ENCODE data around the gene EHD4. TPM values are rescaled to one million over a fixed set of nuclear protein-coding genes. Genes with fewer than 3 reads are reported as not detected.

Gene EHD4
- total and polyA plus RNA-seq, 9 of the 15 experiments (the other 6 are each of a cell fraction or from before 2014, with no cell fraction given), result 0.89 to 10.3 (median 6.4) TPM

- no peak for TF ChIP-seq DLX4 (CRISPR knock-in tag; IDR thresholded peaks at IDR 0.05)
- TF ChIP-seq NR2C2 (CRISPR knock-in tag; IDR thresholded peaks at IDR 0.05), result no peak
- TF ChIP-seq NR2C2 (tag; IDR thresholded peaks at IDR 0.05), result peak; percentile 35; the same call in 1 of the 2 replicates
Measured at GRCh38 chr15:41930221-41930866, 42.0 kb downstream of the EHD4 start (continued).

- no peaks in the 10 kb centered on the region for H3K9me1 ChIP-seq (ENCODE audit: control insufficient read depth, insufficient read depth, low read length)
- no TSS peak for BruUV-seq (replicated peaks)
- DNase-seq (ENCODE audit: extremely low read depth in 1 of 4, low spot score in 3 of 4), result no peak
- no peak overlapping the region for H3K27ac ChIP-seq (ENCODE audit: extremely low read depth, low read depth, low read length)
- H4K20me1 ChIP-seq (replicated peaks; ENCODE audit: control insufficient read depth, insufficient read depth, low read length), result no peaks in the 10 kb centered on the region
- no peak overlapping the region for H3K4me3 ChIP-seq
- no peaks in the 10 kb centered on the region for H3K9me3 ChIP-seq (replicated peaks; ENCODE audit: control insufficient read depth, insufficient read depth, low read depth, low read length)
- H3K79me2 ChIP-seq (ENCODE audit: control insufficient read depth, insufficient read depth, low read length), result no peaks in the 10 kb centered on the region
- peaks cover 6% of the 10 kb centered on the region; the same call in 1 of the 3 replicates for H3K36me3 ChIP-seq (ENCODE audit: control insufficient read depth, insufficient read depth, low read length)
- H3K27me3 ChIP-seq (ENCODE audit: control insufficient read depth in 2 of 2, insufficient read depth in 2 of 2, low read length in 2 of 2), result no peaks in the 10 kb centered on the region
- H3K4me1 ChIP-seq (replicated peaks in 1 of 2; ENCODE audit: control insufficient read depth in 2 of 2, insufficient read depth in 2 of 2, low read length in 2 of 2), result peaks cover 3 to 13% of the 10 kb centered on the region in 2 experiments; a peak in 4 of 5 replicates
- peak overlapping the region in 1 of 2 experiments; percentile 41; a peak in 1 of 4 replicates for H3K9ac ChIP-seq (ENCODE audit: insufficient read depth in 1 of 2, low read depth in 2 of 2, low read length in 2 of 2)
- POLR2A ChIA-PET, result no interaction called here
- intact Hi-C loops (cut with micrococcal nuclease), result no loop called here
- ATAC-seq, result peak; percentile 40; the same call in 1 of the 3 replicates
- in situ Hi-C loops (cut with MboI), result no loop called here
- WGBS (ENCODE audit: insufficient coverage, low coverage, missing lambda C conversion rate), result 73% methylated on average over 16 of the region's 16 CpGs
- FAIRE-seq, result peak; percentile 6
- no peak overlapping the region for H3K4me2 ChIP-seq (ENCODE audit: insufficient read depth, low read length)
- CTCF ChIA-PET (ENCODE audit: low intra/inter-chr PET ratio), result no interaction called here
- no peak overlapping the region for H2AFZ ChIP-seq (ENCODE audit: low read depth, low read length)
- TF ChIP-seq SMARCA4 (IDR thresholded peaks at IDR 0.05), result no peak
- no peak for TF ChIP-seq RHOXF2B (CRISPR knock-in tag; conservative IDR thresholded peaks at IDR 0.05)
- no peak for TF ChIP-seq HMG20B (CRISPR knock-in tag; IDR thresholded peaks at IDR 0.05)
- TF ChIP-seq NR0B1 (IDR thresholded peaks at IDR 0.05; ENCODE audit: partially characterized antibody), result no peak
- no peak for TF ChIP-seq MAFG (tag; conservative IDR thresholded peaks at IDR 0.05)
- no peak for TF ChIP-seq GMEB1 (CRISPR knock-in tag; IDR thresholded peaks at IDR 0.05)
- no peak for TF ChIP-seq CTCF (IDR thresholded peaks at IDR 0.05 in 2 of 3, conservative IDR thresholded peaks at IDR 0.05 in 1 of 3; ENCODE audit: insufficient read depth in 2 of 3, low read depth in 1 of 3, low read length in 3 of 3)
- no peak for TF ChIP-seq PRPF4 (IDR thresholded peaks at IDR 0.05; ENCODE audit: insufficient read depth, low read depth, low read length, poor library complexity, severe bottlenecking)
- TF ChIP-seq STAG1 (CRISPR knock-in tag; IDR thresholded peaks at IDR 0.05; ENCODE audit: borderline replicate concordance), result no peak
Measured at GRCh38 chr15:41928637-41929620, 43.4 kb downstream of the EHD4 start.

Measured in K562 (cell line).